OCI-LY7 (cell line): Measurements from ENCODE around the gene DCP2. TPM values are rescaled to one million over a fixed set of nuclear protein-coding genes. Genes with fewer than 3 reads are reported as not detected.

ENCODE experiments used
- BruUV-seq: library from RNA; stranded (reverse); fragments of 400-500 nt; replicated peaks from 2 replicates; lab custom pipeline; 2021; lab: Mats Ljungman, UMichigan
- CTCF ChIA-PET: fragments of 300-600 bp; sonication (Branson Sonifier 250); formaldehyde crosslinking; loops from one replicate; lab custom pipeline; 2022; ENCODE audit warnings: antibody characterized with exemption; ENCODE audit not compliant: unreplicated experiment; lab: Charles Lee
- POLR2A ChIA-PET: fragments of 300-600 bp; sonication (Branson Sonifier 250); formaldehyde crosslinking; loops from one replicate; lab custom pipeline; 2022; ENCODE audit warnings: antibody characterized with exemption; lab: Charles Lee
- DNase-seq: peaks from one replicate; pipeline ENCODE4 v3.0.0-alpha.2; 2015; ENCODE audit warnings: low spot score
- H2AFZ ChIP-seq: fragments of 200-600 bp; sonication (generic), shearing (Covaris generic); 2 replicates; pipeline ENCODE4 v1.6.1; 2014; ENCODE audit warnings: mild to moderate bottlenecking, antibody characterized with exemption, low read length, moderate library complexity
- H3K27ac ChIP-seq: fragments of 200-600 bp; sonication (generic); 2 replicates; pipeline ENCODE4 v1.5.1; 2014; ENCODE audit warnings: mixed run types, low read depth, mild to moderate bottlenecking, moderate library complexity, low read length, inconsistent platforms; ENCODE audit not compliant: poor library complexity, severe bottlenecking
- H3K36me3 ChIP-seq: fragments of 200-600 bp; sonication (generic); 2 replicates; pipeline ENCODE4 v1.6.1; 2014; ENCODE audit warnings: mild to moderate bottlenecking, antibody characterized with exemption, low read length, moderate library complexity, mixed read lengths; ENCODE audit not compliant: insufficient read depth
- H3K4me1 ChIP-seq: fragments of 200-600 bp; sonication (generic); 2 replicates; pipeline ENCODE4 v1.5.1; 2014; ENCODE audit warnings: mild to moderate bottlenecking, low read length; ENCODE audit not compliant: insufficient read depth, poor library complexity, severe bottlenecking
- H3K4me2 ChIP-seq: fragments of 200-600 bp; sonication (generic); 2 replicates; pipeline ENCODE4 v1.6.1; 2014; ENCODE audit warnings: mild to moderate bottlenecking, low read length
- H3K4me3 ChIP-seq: fragments of 200-600 bp; sonication (generic); 2 replicates; pipeline ENCODE4 v1.5.1; 2014; ENCODE audit warnings: mild to moderate bottlenecking, low read depth, low read length; ENCODE audit not compliant: poor library complexity, severe bottlenecking
- H3K79me2 ChIP-seq: fragments of 200-600 bp; sonication (generic); 2 replicates; pipeline ENCODE4 v1.6.1; 2016; ENCODE audit warnings: low read depth, mild to moderate bottlenecking, low read length, moderate library complexity, mixed read lengths; ENCODE audit not compliant: insufficient read depth
- H3K9me2 ChIP-seq: fragments of 200-600 bp; sonication (generic); 2 replicates; pipeline ENCODE4 v1.6.1; 2016; ENCODE audit warnings: mild to moderate bottlenecking, low read length, mixed read lengths; ENCODE audit not compliant: insufficient read depth
- H3K9me3 ChIP-seq: fragments of 200-600 bp; sonication (generic); 2 replicates; pipeline ENCODE4 v1.6.1; 2014; ENCODE audit warnings: mild to moderate bottlenecking, mixed run types, low read length, mixed read lengths
- H4K20me1 ChIP-seq: fragments of 200-600 bp; sonication (generic); 2 replicates; pipeline ENCODE4 v1.6.1; 2014; ENCODE audit warnings: mild to moderate bottlenecking, antibody characterized with exemption, low read length, moderate library complexity, mixed read lengths; ENCODE audit not compliant: insufficient read depth
- EZH2phosphoT487 ChIP-seq: fragments of 200-600 bp; sonication (generic); IDR thresholded peaks from 2 replicates; pipeline ENCODE4 v1.6.1; 2018; ENCODE audit warnings: low read depth, borderline replicate concordance, mild to moderate bottlenecking, mixed run types, antibody characterized with exemption, low read length, moderate library complexity, mixed read lengths
- intact Hi-C: fragments of 100-400 bp; cut with micrococcal nuclease; formaldehyde crosslinking; loops from one replicate; pipeline ENCODE4 v1.10.0; 2022; ENCODE audit not compliant: unreplicated experiment
- total RNA-seq, 2 experiments: library from RNA; depleted of rRNA in 1 of 2; stranded (reverse); fragments of >200 nt in 1 of 2; shearing (Covaris generic) in 1 of 2; gene quantifications; 2 replicates each; pipeline ENCODE4 v1.2.3, GENCODE V29; 2014 to 2022
- TF ChIP-seq, protein P1 (sequence below): fragments of 200-600 bp; sonication (generic); conservative IDR thresholded peaks from 2 replicates; pipeline ENCODE4 v1.5.1; 2014; ENCODE audit warnings: mild to moderate bottlenecking, antibody characterized with exemption, low read length, moderate library complexity, mixed read lengths

Gene DCP2
- total RNA-seq, 2 experiments from 2014 or later: 81.3 to 139 TPM

DNA sequence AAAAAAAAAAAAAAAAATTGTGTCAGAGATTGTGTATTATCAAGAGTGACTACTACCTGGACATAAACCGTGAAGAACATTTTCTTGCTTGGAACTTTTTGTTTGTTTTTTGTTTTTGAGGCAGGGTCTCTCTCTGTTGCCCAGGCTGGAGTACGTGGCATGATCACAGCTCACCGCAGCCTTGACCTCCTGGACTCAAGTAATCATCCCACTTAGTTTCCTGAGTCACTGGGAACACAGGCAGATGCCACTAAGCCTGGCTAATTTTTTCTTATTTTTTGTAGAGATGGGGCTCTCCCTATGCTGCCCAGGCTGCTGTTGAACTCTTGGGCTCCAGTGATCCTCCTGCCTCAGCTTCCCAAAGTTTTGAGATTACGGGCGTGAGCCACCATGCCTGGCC lies 25.8 kb downstream of the DCP2 start:
- H3K79me2 ChIP-seq: peaks cover 20% of the 10 kb centered on the region; the same call in 1 of the 2 replicates
- H3K4me2 ChIP-seq: no peak overlapping the region
- no peak overlapping the region for H3K27ac ChIP-seq
- no TSS peak for BruUV-seq
- POLR2A ChIA-PET: interaction anchor here (0.9 to 1.6 kb wide), 3 partner anchors 16 to 76 kb away, joined by 3 to 4 read pairs (median 4); no protein-coding TSS in a partner anchor
- no peak overlapping the region for H2AFZ ChIP-seq
- no peaks in the 10 kb centered on the region for H3K4me1 ChIP-seq
- peaks cover 11% of the 10 kb centered on the region; the same call in 1 of the 2 replicates for H4K20me1 ChIP-seq
- no peak for DNase-seq
- intact Hi-C loops: no loop called here
- no peak overlapping the region for H3K4me3 ChIP-seq
- H3K9me3 ChIP-seq: no peaks in the 10 kb centered on the region
- CTCF ChIA-PET: no interaction called here
- TF ChIP-seq EZH2phosphoT487: no peak
- TF ChIP-seq, protein P1, sequence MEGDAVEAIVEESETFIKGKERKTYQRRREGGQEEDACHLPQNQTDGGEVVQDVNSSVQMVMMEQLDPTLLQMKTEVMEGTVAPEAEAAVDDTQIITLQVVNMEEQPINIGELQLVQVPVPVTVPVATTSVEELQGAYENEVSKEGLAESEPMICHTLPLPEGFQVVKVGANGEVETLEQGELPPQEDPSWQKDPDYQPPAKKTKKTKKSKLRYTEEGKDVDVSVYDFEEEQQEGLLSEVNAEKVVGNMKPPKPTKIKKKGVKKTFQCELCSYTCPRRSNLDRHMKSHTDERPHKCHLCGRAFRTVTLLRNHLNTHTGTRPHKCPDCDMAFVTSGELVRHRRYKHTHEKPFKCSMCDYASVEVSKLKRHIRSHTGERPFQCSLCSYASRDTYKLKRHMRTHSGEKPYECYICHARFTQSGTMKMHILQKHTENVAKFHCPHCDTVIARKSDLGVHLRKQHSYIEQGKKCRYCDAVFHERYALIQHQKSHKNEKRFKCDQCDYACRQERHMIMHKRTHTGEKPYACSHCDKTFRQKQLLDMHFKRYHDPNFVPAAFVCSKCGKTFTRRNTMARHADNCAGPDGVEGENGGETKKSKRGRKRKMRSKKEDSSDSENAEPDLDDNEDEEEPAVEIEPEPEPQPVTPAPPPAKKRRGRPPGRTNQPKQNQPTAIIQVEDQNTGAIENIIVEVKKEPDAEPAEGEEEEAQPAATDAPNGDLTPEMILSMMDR: no peak
- H3K36me3 ChIP-seq: peaks cover 87% of the 10 kb centered on the region
- no peaks in the 10 kb centered on the region for H3K9me2 ChIP-seq

DNA sequence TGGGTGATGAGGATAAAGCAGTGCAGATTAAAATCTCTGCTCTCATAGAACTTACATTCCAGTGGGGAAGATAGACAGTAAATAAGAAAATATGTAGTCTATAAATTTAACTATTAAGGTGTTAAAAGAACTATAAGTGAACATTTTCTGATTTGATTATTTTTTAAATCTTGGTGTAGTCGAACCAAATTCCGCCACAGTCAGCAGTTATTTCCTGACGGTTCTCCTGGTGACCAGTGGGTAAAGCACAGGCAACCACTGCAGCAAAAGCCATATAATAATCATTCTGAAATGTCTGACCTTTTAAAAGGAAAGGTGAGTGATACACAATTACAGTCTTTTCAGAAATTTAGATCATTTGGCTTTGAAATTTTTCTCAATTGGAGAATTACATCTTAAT lies 27.2 kb downstream of the DCP2 start:
- intact Hi-C loops: no loop called here
- no peak for TF ChIP-seq EZH2phosphoT487
- TF ChIP-seq, protein P1: no peak
- peaks cover 6% of the 10 kb centered on the region; the same call in 1 of the 2 replicates for H3K79me2 ChIP-seq
- BruUV-seq: no TSS peak
- H3K27ac ChIP-seq: no peak overlapping the region
- DNase-seq: no peak
- H2AFZ ChIP-seq: no peak overlapping the region
- H3K4me3 ChIP-seq: no peak overlapping the region
- ChIA-PET CTCF (no interaction called here), POLR2A (interaction anchor here (0.9 to 1.6 kb wide), 3 partner anchors 15 to 18 kb away, joined by 3 to 4 read pairs (median 3); no protein-coding TSS in a partner anchor)
- H3K9me2 ChIP-seq: no peaks in the 10 kb centered on the region
- H3K4me2 ChIP-seq: no peak overlapping the region
- H3K9me3 ChIP-seq: no peaks in the 10 kb centered on the region
- peaks cover 2% of the 10 kb centered on the region; the same call in 1 of the 2 replicates for H4K20me1 ChIP-seq
- H3K4me1 ChIP-seq: no peaks in the 10 kb centered on the region
- peaks cover 87% of the 10 kb centered on the region for H3K36me3 ChIP-seq

DNA sequence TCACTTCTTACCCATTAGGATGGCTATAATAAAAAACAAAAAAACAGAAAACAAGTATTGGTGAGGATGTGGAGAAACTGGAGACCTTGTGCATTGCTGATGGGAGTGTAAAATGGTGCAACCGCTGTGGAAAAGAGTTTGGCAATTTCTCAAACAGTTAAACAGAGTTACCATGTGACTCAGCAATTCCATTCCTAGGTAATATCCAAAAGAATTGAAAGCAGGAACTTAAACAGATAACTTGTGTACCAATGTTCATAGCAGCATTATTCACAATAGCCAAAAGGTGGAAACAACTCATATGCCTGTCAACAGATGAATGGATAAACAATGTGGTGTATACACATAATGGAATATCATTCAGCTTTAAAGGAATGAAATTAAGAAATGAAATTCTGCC lies 28.9 kb downstream of the DCP2 start:
- DNase-seq: no peak
- Histone ChIP-seq H3K4me2 (no peak overlapping the region), H3K4me1 (no peaks in the 10 kb centered on the region), H3K9me3 (no peaks in the 10 kb centered on the region), H3K79me2 (no peaks in the 10 kb centered on the region), H3K36me3 (peaks cover 95% of the 10 kb centered on the region), H3K4me3 (no peak overlapping the region), H3K27ac (no peak overlapping the region), H4K20me1 (no peaks in the 10 kb centered on the region), H2AFZ (no peak overlapping the region), H3K9me2 (no peaks in the 10 kb centered on the region)
- intact Hi-C loops: no loop called here
- no TSS peak for BruUV-seq
- CTCF ChIA-PET: no interaction called here
- TF ChIP-seq EZH2phosphoT487: no peak
- TF ChIP-seq, protein P1: no peak
- POLR2A ChIA-PET: interaction anchor here (0.7 kb wide), 1 partner anchor 265 kb away, joined by 3 read pairs; no protein-coding TSS in a partner anchor
